HCT116 (cell line): Measurements from ENCODE around the gene CLCN3. TPM values are rescaled to one million over a fixed set of nuclear protein-coding genes. Genes with fewer than 3 reads are reported as not detected.

ENCODE experiments used
- ATAC-seq: fragments of 200-7000 bp; cut with Tn5 transposase; 2 replicates; pipeline ENCODE4 v1.9.1; 2020; ENCODE audit warnings: mild to moderate bottlenecking, moderate library complexity
- BruUV-seq: library from RNA; stranded (reverse); fragments of 400-500 nt; replicated peaks from 2 replicates; lab custom pipeline; 2021; lab: Mats Ljungman, UMichigan
- CTCF ChIA-PET: fragments of 300-600 bp; sonication (Branson Sonifier 250); formaldehyde crosslinking; loops from one replicate; lab custom pipeline; 2021; ENCODE audit warnings: antibody characterized with exemption; lab: Charles Lee
- POLR2A ChIA-PET: fragments of 300-600, 350-600 bp; sonication (Branson Sonifier 250); formaldehyde crosslinking; loops from one replicate; lab custom pipeline; 2021; ENCODE audit warnings: antibody characterized with exemption; lab: Charles Lee
- RAD21 ChIA-PET, 2 experiments: fragments of 300-600 bp; sonication (Branson Sonifier 250); formaldehyde crosslinking; loops; one replicate each; lab custom pipeline; 2023; ENCODE audit warnings: low total read pairs in 2 of 2; ENCODE audit not compliant: uncharacterized antibody in 2 of 2, unreplicated experiment in 2 of 2, low non-redundant PET in 1 of 2; lab: Charles Lee
- DNase-seq: peaks from one replicate; pipeline ENCODE4 v3.0.0-alpha.2; 2010; ENCODE audit warnings: low read depth, low spot score
- H2AFZ ChIP-seq: fragments of 200-600 bp; shearing (Covaris generic), sonication (generic); 2 replicates; pipeline ENCODE4 v1.6.1; 2017; ENCODE audit warnings: low read depth, mixed run types, mixed read lengths, antibody characterized with exemption, low read length; ENCODE audit not compliant: poor library complexity, severe bottlenecking
- H3K27ac ChIP-seq: 2 replicates; pipeline ENCODE4 v1.5.1; 2012; ENCODE audit warnings: low read depth, low read length
- H3K27me3 ChIP-seq: fragments of 200-600 bp; sonication (generic); 2 replicates; pipeline ENCODE4 v1.6.1; 2016; ENCODE audit warnings: mixed run types, low read length, mixed read lengths; ENCODE audit not compliant: insufficient read depth
- H3K36me3 ChIP-seq, 2 experiments: fragments of 200-500 bp in 1 of 2; fragments of 200-600 bp in 1 of 2; sonication (Bioruptor generic) in 1 of 2; sonication (generic) in 1 of 2; 2 replicates each; pipeline versions ENCODE4 v1.5.1 to v1.6.1; 2014 to 2016; ENCODE audit warnings: low read length in 2 of 2, inconsistent platforms in 1 of 2, mixed read lengths in 1 of 2, mixed run types in 1 of 2; ENCODE audit not compliant: insufficient read depth in 2 of 2, control insufficient read depth in 1 of 2
- H3K4me1 ChIP-seq, 2 experiments: fragments of 200-600 bp in 1 of 2; sonication (generic) in 1 of 2; 2 replicates each; pipeline versions ENCODE4 v1.5.1 to v1.6.1; 2012 to 2017; ENCODE audit warnings: low read length in 2 of 2, inconsistent platforms in 1 of 2, mild to moderate bottlenecking in 1 of 2, mixed read lengths in 1 of 2, mixed run types in 1 of 2, moderate library complexity in 1 of 2; ENCODE audit not compliant: insufficient read depth in 2 of 2, control insufficient read depth in 1 of 2
- H3K4me2 ChIP-seq: fragments of 200-600 bp; sonication (generic); 2 replicates; pipeline ENCODE4 v1.6.1; 2017; ENCODE audit warnings: mixed run types, low read length, mixed read lengths
- H3K4me3 ChIP-seq, 2 experiments: fragments of 200-600 bp in 1 of 2; sonication (generic) in 1 of 2; replicated peaks in 1 of 2; 2 replicates each; pipeline ENCODE4 v1.5.1; 2011 to 2016; ENCODE audit warnings: low read length in 2 of 2, control low read depth in 1 of 2, low read depth in 1 of 2, mild to moderate bottlenecking in 1 of 2, mixed read lengths in 1 of 2, mixed run types in 1 of 2
- H3K79me2 ChIP-seq: fragments of 200-600 bp; sonication (generic); 2 replicates; pipeline ENCODE4 v1.6.1; 2017; ENCODE audit warnings: mild to moderate bottlenecking, mixed run types, low read length, moderate library complexity, mixed read lengths; ENCODE audit not compliant: insufficient read depth
- H3K9ac ChIP-seq: fragments of 200-600 bp; sonication (generic); 2 replicates; pipeline ENCODE4 v1.6.1; 2016; ENCODE audit warnings: low read length, mixed read lengths
- H3K9me2 ChIP-seq: fragments of 200-600 bp; sonication (generic), shearing (Covaris generic); 2 replicates; pipeline ENCODE4 v1.6.1; 2017; ENCODE audit warnings: mixed run types, mild to moderate bottlenecking, moderate library complexity; ENCODE audit not compliant: insufficient read depth
- H3K9me3 ChIP-seq, 2 experiments: fragments of 200-500 bp in 1 of 2; fragments of 200-600 bp in 1 of 2; sonication (Bioruptor generic) in 1 of 2; sonication (generic) in 1 of 2; 2 replicates each; pipeline ENCODE4 v1.6.1; 2014 to 2017; ENCODE audit warnings: low read length in 2 of 2, mixed read lengths in 2 of 2, inconsistent platforms in 1 of 2, low read depth in 1 of 2, mild to moderate bottlenecking in 1 of 2, mixed run types in 1 of 2, moderate library complexity in 1 of 2; ENCODE audit not compliant: control insufficient read depth in 1 of 2, insufficient read depth in 1 of 2
- H4K20me1 ChIP-seq: fragments of 200-600 bp; sonication (generic), shearing (Covaris generic); 2 replicates; pipeline ENCODE4 v1.6.1; 2017; ENCODE audit warnings: mixed run types, mild to moderate bottlenecking, moderate library complexity; ENCODE audit not compliant: insufficient read depth
- CEBPB ChIP-seq: IDR thresholded peaks from 2 replicates; pipeline ENCODE4 v1.6.1; 2012; ENCODE audit warnings: low read depth
- CTCF ChIP-seq, 3 experiments: fragments of 200-600 bp in 1 of 3; sonication (generic) in 1 of 3; IDR thresholded peaks in 2 of 3; conservative IDR thresholded peaks in 1 of 3; 2 replicates each; pipeline ENCODE4 v1.5.1; 2012 to 2017; ENCODE audit warnings: low read depth in 2 of 3, low read length in 2 of 3, antibody characterized with exemption in 1 of 3, borderline replicate concordance in 1 of 3, control low read depth in 1 of 3, mild to moderate bottlenecking in 1 of 3, mixed read lengths in 1 of 3, mixed run types in 1 of 3, moderate library complexity in 1 of 3; ENCODE audit not compliant: insufficient read depth in 1 of 3
- EZH2 ChIP-seq: fragments of 200-600 bp; sonication (generic); IDR thresholded peaks from 2 replicates; pipeline ENCODE4 v1.6.1; 2017; ENCODE audit warnings: antibody characterized with exemption, mixed run types
- EZH2phosphoT487 ChIP-seq: fragments of 200-600 bp; IDR thresholded peaks from 2 replicates; pipeline ENCODE4 v1.6.1; 2018; ENCODE audit warnings: antibody characterized with exemption, borderline replicate concordance
- FOSL1 ChIP-seq: IDR thresholded peaks from 2 replicates; pipeline ENCODE4 v1.6.1; 2012; ENCODE audit warnings: low read depth
- MAX ChIP-seq: IDR thresholded peaks from 2 replicates; pipeline ENCODE4 v1.6.1; 2012
- ZBTB33 ChIP-seq: IDR thresholded peaks from 2 replicates; pipeline ENCODE4 v1.6.1; 2011; ENCODE audit warnings: mild to moderate bottlenecking, low read length, moderate library complexity; ENCODE audit not compliant: insufficient replicate concordance; ENCODE audit errors: extremely low read depth
- ZFX ChIP-seq: fragments of 450-650 bp; IDR thresholded peaks from 2 replicates; pipeline ENCODE4 v1.6.1; 2017
- ZNF274 ChIP-seq: fragments of 200-500 bp; sonication (Bioruptor generic); IDR thresholded peaks from 2 replicates; pipeline ENCODE4 v1.6.1; 2014; ENCODE audit warnings: mild to moderate bottlenecking, low read depth, low read length, inconsistent platforms
- intact Hi-C: fragments of 100-400 bp; cut with micrococcal nuclease; formaldehyde crosslinking; loops from 2 replicates; pipeline ENCODE4 v1.10.0; 2022
- total RNA-seq: library from RNA; stranded (reverse); gene quantifications from one replicate; pipeline ENCODE4 v1.2.1, GENCODE V29; 2021; ENCODE audit not compliant: unreplicated experiment
- TF ChIP-seq, protein P1 (sequence below): IDR thresholded peaks from 2 replicates; pipeline ENCODE4 v1.6.1; 2012; ENCODE audit warnings: low read depth

Gene CLCN3
- total RNA-seq, 1 experiment from 2014 or later, result 60.4 TPM

GRCh38 chr4:169582203-169582602, 38.2 kb upstream of the CLCN3 start:
- RAD21 ChIA-PET, result no interaction called here

More at GRCh38 chr4:169582203-169582602, 38.2 kb upstream of the CLCN3 start:
- Histone ChIP-seq H3K27me3 (no peaks in the 10 kb centered on the region), H4K20me1 (no peaks in the 10 kb centered on the region), H3K9me2 (no peaks in the 10 kb centered on the region), H2AFZ (no peak overlapping the region), H3K4me3 (no peak overlapping the region), H3K27ac (no peak overlapping the region), H3K9ac (no peak overlapping the region), H3K4me1 (no peaks in the 10 kb centered on the region), H3K4me2 (no peak overlapping the region), H3K79me2 (no peaks in the 10 kb centered on the region), H3K9me3 (no peaks in the 10 kb centered on the region), H3K36me3 (no peaks in the 10 kb centered on the region)
- ChIA-PET POLR2A (no interaction called here), CTCF (no interaction called here)
- no peak for ATAC-seq
- intact Hi-C loops, result no loop called here
- TF ChIP-seq EZH2phosphoT487, result no peak
- no peak for TF ChIP-seq MAX
- TF ChIP-seq CEBPB, result no peak
- TF ChIP-seq FOSL1, result no peak
- TF ChIP-seq, protein P1, sequence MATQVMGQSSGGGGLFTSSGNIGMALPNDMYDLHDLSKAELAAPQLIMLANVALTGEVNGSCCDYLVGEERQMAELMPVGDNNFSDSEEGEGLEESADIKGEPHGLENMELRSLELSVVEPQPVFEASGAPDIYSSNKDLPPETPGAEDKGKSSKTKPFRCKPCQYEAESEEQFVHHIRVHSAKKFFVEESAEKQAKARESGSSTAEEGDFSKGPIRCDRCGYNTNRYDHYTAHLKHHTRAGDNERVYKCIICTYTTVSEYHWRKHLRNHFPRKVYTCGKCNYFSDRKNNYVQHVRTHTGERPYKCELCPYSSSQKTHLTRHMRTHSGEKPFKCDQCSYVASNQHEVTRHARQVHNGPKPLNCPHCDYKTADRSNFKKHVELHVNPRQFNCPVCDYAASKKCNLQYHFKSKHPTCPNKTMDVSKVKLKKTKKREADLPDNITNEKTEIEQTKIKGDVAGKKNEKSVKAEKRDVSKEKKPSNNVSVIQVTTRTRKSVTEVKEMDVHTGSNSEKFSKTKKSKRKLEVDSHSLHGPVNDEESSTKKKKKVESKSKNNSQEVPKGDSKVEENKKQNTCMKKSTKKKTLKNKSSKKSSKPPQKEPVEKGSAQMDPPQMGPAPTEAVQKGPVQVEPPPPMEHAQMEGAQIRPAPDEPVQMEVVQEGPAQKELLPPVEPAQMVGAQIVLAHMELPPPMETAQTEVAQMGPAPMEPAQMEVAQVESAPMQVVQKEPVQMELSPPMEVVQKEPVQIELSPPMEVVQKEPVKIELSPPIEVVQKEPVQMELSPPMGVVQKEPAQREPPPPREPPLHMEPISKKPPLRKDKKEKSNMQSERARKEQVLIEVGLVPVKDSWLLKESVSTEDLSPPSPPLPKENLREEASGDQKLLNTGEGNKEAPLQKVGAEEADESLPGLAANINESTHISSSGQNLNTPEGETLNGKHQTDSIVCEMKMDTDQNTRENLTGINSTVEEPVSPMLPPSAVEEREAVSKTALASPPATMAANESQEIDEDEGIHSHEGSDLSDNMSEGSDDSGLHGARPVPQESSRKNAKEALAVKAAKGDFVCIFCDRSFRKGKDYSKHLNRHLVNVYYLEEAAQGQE, result no peak
- TF ChIP-seq EZH2, result no peak
- no peak for TF ChIP-seq CTCF (IDR thresholded peaks at IDR 0.05 in 2 of 3, conservative IDR thresholded peaks at IDR 0.05 in 1 of 3; ENCODE audit: borderline replicate concordance in 1 of 3, insufficient read depth in 1 of 3, low read depth in 2 of 3, low read length in 2 of 3)
- no peak for TF ChIP-seq ZNF274
- TF ChIP-seq ZBTB33, result no peak
- TF ChIP-seq ZFX, result no peak
- no TSS peak for BruUV-seq
- DNase-seq, result no peak
